ENCODE measurements around the gene GZMH.

GRCh38 chr14:24630087-24630871 is 20.8 kb upstream of the GZMH start:
- TF ChIP-seq CTCF (IDR thresholded peaks at IDR 0.05) (no peak), EZH2 (IDR thresholded peaks at IDR 0.05; ENCODE audit: borderline replicate concordance, insufficient read depth, low read depth, low read length, poor library complexity, severe bottlenecking) (no peak)
